Liver (tissue), 3 donors: ENCODE results near the gene SCLY.

Experiments
- EGR1 ChIP-seq, 2 donors: IDR thresholded peaks; 2 replicates each; pipeline ENCODE4 v1.6.1; 2016 to 2018; ENCODE audit warnings: antibody characterized with exemption in 2 of 2, low read depth in 2 of 2
- FOXA2 ChIP-seq: IDR thresholded peaks from 2 replicates; pipeline ENCODE4 v1.6.1; 2016; ENCODE audit warnings: antibody characterized with exemption
- GABPA ChIP-seq, 2 donors: IDR thresholded peaks in 1 of 2; conservative IDR thresholded peaks in 1 of 2; 2 replicates each; pipeline ENCODE4 v1.6.1; 2016; ENCODE audit warnings: antibody characterized with exemption in 2 of 2, mild to moderate bottlenecking in 1 of 2, moderate library complexity in 1 of 2
- HNF4G ChIP-seq: IDR thresholded peaks from 2 replicates; pipeline ENCODE4 v1.6.1; 2016; ENCODE audit warnings: antibody characterized with exemption
- JUND ChIP-seq, 2 donors: IDR thresholded peaks; 2 replicates each; pipeline ENCODE4 v1.6.1; 2016; ENCODE audit warnings: antibody characterized with exemption in 2 of 2
- RAD21 ChIP-seq, 2 donors: IDR thresholded peaks; 2 replicates each; pipeline ENCODE4 v1.6.1; 2016; ENCODE audit warnings: antibody characterized with exemption in 2 of 2, mild to moderate bottlenecking in 2 of 2
- TAF1 ChIP-seq: conservative IDR thresholded peaks from 2 replicates; pipeline ENCODE4 v1.6.1; 2016; ENCODE audit warnings: antibody characterized with exemption, mild to moderate bottlenecking
- YY1 ChIP-seq: IDR thresholded peaks from 2 replicates; pipeline ENCODE4 v1.6.1; 2016; ENCODE audit warnings: antibody characterized with exemption, mild to moderate bottlenecking
- TF ChIP-seq, protein P1 (sequence below): fragments of 150-350 bp; IDR thresholded peaks from 2 replicates; pipeline ENCODE4 v1.5.1; 2017; ENCODE audit warnings: improper control_type of control experiment, low read depth, low read length; ENCODE audit not compliant: missing input control
- TF ChIP-seq, protein P2 (sequence below): IDR thresholded peaks from 2 replicates; pipeline ENCODE4 v1.6.1; 2016; ENCODE audit warnings: antibody characterized with exemption, mild to moderate bottlenecking
- TF ChIP-seq, protein P3 (sequence below): IDR thresholded peaks from 2 replicates; pipeline ENCODE4 v1.6.1; 2016; ENCODE audit warnings: antibody characterized with exemption
- TF ChIP-seq, protein P4 (sequence below): IDR thresholded peaks from 2 replicates; pipeline ENCODE4 v1.6.1; 2016; ENCODE audit warnings: antibody characterized with exemption
- donor health status: healthy.
- donor health status: healthy.

DNA sequence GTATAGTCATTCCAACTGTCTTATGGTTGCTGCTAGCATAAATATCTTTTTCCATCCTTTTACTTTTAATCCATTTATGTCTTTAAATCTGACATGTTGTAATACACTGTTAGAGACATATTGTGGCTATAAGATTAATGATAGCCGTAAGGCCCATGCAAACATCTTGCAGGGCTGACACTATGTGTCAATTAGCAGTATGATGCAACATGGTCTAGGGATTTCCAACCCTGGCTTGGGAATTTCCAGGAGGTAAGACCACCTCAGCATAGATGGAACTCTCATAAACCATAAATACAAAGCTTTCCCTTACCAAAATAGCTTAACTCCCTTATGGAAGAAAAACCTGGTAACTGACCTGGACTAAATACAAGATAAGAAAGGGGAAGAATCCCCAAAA lies 16.5 kb downstream of the SCLY start:
- no peak for TF ChIP-seq GABPA (IDR thresholded peaks at IDR 0.05 in 1 of 2, conservative IDR thresholded peaks at IDR 0.05 in 1 of 2)
- TF ChIP-seq, protein P1, sequence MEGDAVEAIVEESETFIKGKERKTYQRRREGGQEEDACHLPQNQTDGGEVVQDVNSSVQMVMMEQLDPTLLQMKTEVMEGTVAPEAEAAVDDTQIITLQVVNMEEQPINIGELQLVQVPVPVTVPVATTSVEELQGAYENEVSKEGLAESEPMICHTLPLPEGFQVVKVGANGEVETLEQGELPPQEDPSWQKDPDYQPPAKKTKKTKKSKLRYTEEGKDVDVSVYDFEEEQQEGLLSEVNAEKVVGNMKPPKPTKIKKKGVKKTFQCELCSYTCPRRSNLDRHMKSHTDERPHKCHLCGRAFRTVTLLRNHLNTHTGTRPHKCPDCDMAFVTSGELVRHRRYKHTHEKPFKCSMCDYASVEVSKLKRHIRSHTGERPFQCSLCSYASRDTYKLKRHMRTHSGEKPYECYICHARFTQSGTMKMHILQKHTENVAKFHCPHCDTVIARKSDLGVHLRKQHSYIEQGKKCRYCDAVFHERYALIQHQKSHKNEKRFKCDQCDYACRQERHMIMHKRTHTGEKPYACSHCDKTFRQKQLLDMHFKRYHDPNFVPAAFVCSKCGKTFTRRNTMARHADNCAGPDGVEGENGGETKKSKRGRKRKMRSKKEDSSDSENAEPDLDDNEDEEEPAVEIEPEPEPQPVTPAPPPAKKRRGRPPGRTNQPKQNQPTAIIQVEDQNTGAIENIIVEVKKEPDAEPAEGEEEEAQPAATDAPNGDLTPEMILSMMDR: no peak
- TF ChIP-seq, protein P2, sequence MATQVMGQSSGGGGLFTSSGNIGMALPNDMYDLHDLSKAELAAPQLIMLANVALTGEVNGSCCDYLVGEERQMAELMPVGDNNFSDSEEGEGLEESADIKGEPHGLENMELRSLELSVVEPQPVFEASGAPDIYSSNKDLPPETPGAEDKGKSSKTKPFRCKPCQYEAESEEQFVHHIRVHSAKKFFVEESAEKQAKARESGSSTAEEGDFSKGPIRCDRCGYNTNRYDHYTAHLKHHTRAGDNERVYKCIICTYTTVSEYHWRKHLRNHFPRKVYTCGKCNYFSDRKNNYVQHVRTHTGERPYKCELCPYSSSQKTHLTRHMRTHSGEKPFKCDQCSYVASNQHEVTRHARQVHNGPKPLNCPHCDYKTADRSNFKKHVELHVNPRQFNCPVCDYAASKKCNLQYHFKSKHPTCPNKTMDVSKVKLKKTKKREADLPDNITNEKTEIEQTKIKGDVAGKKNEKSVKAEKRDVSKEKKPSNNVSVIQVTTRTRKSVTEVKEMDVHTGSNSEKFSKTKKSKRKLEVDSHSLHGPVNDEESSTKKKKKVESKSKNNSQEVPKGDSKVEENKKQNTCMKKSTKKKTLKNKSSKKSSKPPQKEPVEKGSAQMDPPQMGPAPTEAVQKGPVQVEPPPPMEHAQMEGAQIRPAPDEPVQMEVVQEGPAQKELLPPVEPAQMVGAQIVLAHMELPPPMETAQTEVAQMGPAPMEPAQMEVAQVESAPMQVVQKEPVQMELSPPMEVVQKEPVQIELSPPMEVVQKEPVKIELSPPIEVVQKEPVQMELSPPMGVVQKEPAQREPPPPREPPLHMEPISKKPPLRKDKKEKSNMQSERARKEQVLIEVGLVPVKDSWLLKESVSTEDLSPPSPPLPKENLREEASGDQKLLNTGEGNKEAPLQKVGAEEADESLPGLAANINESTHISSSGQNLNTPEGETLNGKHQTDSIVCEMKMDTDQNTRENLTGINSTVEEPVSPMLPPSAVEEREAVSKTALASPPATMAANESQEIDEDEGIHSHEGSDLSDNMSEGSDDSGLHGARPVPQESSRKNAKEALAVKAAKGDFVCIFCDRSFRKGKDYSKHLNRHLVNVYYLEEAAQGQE: no peak
- no peak for TF ChIP-seq FOXA2
- no peak for TF ChIP-seq RAD21 (IDR thresholded peaks at IDR 0.05)
- no peak for TF ChIP-seq JUND (IDR thresholded peaks at IDR 0.05)
- TF ChIP-seq, protein P3, sequence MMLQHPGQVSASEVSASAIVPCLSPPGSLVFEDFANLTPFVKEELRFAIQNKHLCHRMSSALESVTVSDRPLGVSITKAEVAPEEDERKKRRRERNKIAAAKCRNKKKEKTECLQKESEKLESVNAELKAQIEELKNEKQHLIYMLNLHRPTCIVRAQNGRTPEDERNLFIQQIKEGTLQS: no peak
- TF ChIP-seq, protein P4, sequence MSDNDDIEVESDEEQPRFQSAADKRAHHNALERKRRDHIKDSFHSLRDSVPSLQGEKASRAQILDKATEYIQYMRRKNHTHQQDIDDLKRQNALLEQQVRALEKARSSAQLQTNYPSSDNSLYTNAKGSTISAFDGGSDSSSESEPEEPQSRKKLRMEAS: no peak
- no peak for TF ChIP-seq TAF1
- no peak for TF ChIP-seq YY1
- no peak for TF ChIP-seq EGR1 (IDR thresholded peaks at IDR 0.05; ENCODE audit: low read depth in 2 of 2)
- no peak for TF ChIP-seq HNF4G
